HepG2 (cell line): ENCODE data around the gene PRSS16. TPM values are rescaled to one million over a fixed set of nuclear protein-coding genes. Genes with fewer than 3 reads are reported as not detected.

Experiments
- ATAC-seq: fragments of 200-7000 bp; cut with Tn5 transposase; 3 replicates; pipeline ENCODE4 v1.9.1; 2020; ENCODE audit warnings: mild to moderate bottlenecking, moderate library complexity
- BruUV-seq: library from RNA; stranded (reverse); fragments of 400-500 nt; replicated peaks from 2 replicates; lab custom pipeline; 2021; lab: Mats Ljungman, UMichigan
- CTCF ChIA-PET: fragments of 300-600 bp; formaldehyde crosslinking; extraction: SDS; loops from one replicate; lab custom pipeline; 2021; ENCODE audit warnings: low total read pairs, inconsistent platforms, low intra/inter-chr PET ratio; lab: Yijun Ruan, JAX
- POLR2A ChIA-PET: fragments of 350-600 bp; sonication (Branson Sonifier 250); formaldehyde crosslinking; loops from one replicate; lab custom pipeline; 2020; ENCODE audit warnings: antibody characterized with exemption, inconsistent platforms; lab: Yijun Ruan, JAX
- DNase-seq: peaks from one replicate; pipeline ENCODE4 v3.0.0-alpha.2; 2015; ENCODE audit warnings: low spot score
- FAIRE-seq: peaks from 3 replicates; lab custom pipeline; 2011; peaks lifted over from hg19 to GRCh38; lab: Jason Lieb, UNC
- H2AFZ ChIP-seq: one replicate; pipeline ENCODE4 v1.6.1; 2011; ENCODE audit warnings: low read length, inconsistent platforms
- H3K27ac ChIP-seq: fragments of 300-600 bp; 3 replicates; pipeline ENCODE4 v1.8.0; 2011; ENCODE audit warnings: mixed run types, mild to moderate bottlenecking, mixed read lengths, low read length, inconsistent platforms; ENCODE audit not compliant: insufficient read depth; ENCODE audit errors: extremely low read length
- H3K27me3 ChIP-seq, 2 experiments: fragments of 200-600 bp in 1 of 2; 2 replicates in 1 of 2; 3 replicates in 1 of 2; pipeline versions ENCODE4 v1.6.0 to v1.8.0; 2011; ENCODE audit warnings: low read length in 2 of 2, mild to moderate bottlenecking in 2 of 2, moderate library complexity in 2 of 2, inconsistent platforms in 1 of 2; ENCODE audit not compliant: insufficient read depth in 2 of 2, control insufficient read depth in 1 of 2
- H3K36me3 ChIP-seq, 2 experiments: fragments of 200-600 bp in 1 of 2; replicated peaks in 1 of 2; 2 replicates in 1 of 2; 3 replicates in 1 of 2; pipeline versions ENCODE4 v1.5.1 to v1.8.0; 2011; ENCODE audit warnings: low read length in 2 of 2, inconsistent platforms in 1 of 2; ENCODE audit not compliant: insufficient read depth in 2 of 2, control insufficient read depth in 1 of 2
- H3K4me1 ChIP-seq: 2 replicates; pipeline ENCODE4 v1.5.1; 2012; ENCODE audit warnings: low read length, inconsistent platforms; ENCODE audit not compliant: insufficient read depth
- H3K4me2 ChIP-seq: 2 replicates; pipeline ENCODE4 v1.6.0; 2011; ENCODE audit warnings: low read depth, low read length, inconsistent platforms
- H3K4me3 ChIP-seq, 3 experiments: fragments of 200-600 bp in 1 of 3; sonication (generic), shearing (Covaris generic) in 1 of 3; replicated peaks in 1 of 3; 2 replicates each; pipeline ENCODE4 v1.5.1; 2011 to 2016; ENCODE audit warnings: low read length in 3 of 3, inconsistent platforms in 2 of 3, low read depth in 2 of 3, mild to moderate bottlenecking in 2 of 3, control low read depth in 1 of 3, mixed read lengths in 1 of 3; ENCODE audit not compliant: insufficient read depth in 1 of 3
- H3K79me2 ChIP-seq: one replicate; pipeline ENCODE4 v1.6.1; 2011; ENCODE audit warnings: low read length, inconsistent platforms; ENCODE audit not compliant: insufficient read depth
- H3K9ac ChIP-seq: 2 replicates; pipeline ENCODE4 v1.6.0; 2011; ENCODE audit warnings: mild to moderate bottlenecking, low read depth, low read length, inconsistent platforms; ENCODE audit not compliant: insufficient read depth
- H3K9me3 ChIP-seq: 2 replicates; pipeline ENCODE4 v1.5.1; 2012; ENCODE audit warnings: mild to moderate bottlenecking, low read length
- H4K20me1 ChIP-seq: 2 replicates; pipeline ENCODE4 v1.6.0; 2011; ENCODE audit warnings: inconsistent platforms, mild to moderate bottlenecking, low read length, moderate library complexity; ENCODE audit not compliant: insufficient read depth
- ADNP ChIP-seq: sonication (generic); formaldehyde crosslinking; IDR thresholded peaks from 2 replicates; pipeline ENCODE4 v1.4.0; 2020; ENCODE audit warnings: missing genetic modification reagents
- ARID2 ChIP-seq: sonication (generic); formaldehyde crosslinking; IDR thresholded peaks from 2 replicates; pipeline ENCODE4 v1.8.1; 2022; ENCODE audit warnings: mild to moderate bottlenecking, missing genetic modification reagents, borderline replicate concordance
- FOXA3 ChIP-seq: IDR thresholded peaks from 2 replicates; pipeline ENCODE4 v1.6.1; 2016; ENCODE audit warnings: missing genetic modification reagents, missing compliant biosample characterization
- MBNL3 ChIP-seq: fragments of 250-450 bp; sonication (Bioruptor Pico); conservative IDR thresholded peaks from 2 replicates; pipeline ENCODE4 v1.8.0; 2022; ENCODE audit warnings: mild to moderate bottlenecking, inconsistent platforms
- NAIF1 ChIP-seq: sonication (generic); formaldehyde crosslinking; IDR thresholded peaks from 2 replicates; pipeline ENCODE4 v1.5.0; 2020; ENCODE audit warnings: mild to moderate bottlenecking, missing genetic modification reagents, borderline replicate concordance
- PATZ1 ChIP-seq: sonication (generic); formaldehyde crosslinking; IDR thresholded peaks from 2 replicates; pipeline ENCODE4 v1.4.0; 2020; ENCODE audit warnings: missing genetic modification reagents
- RFX3 ChIP-seq: IDR thresholded peaks from 2 replicates; pipeline ENCODE4 v1.6.1; 2016; ENCODE audit warnings: missing biosample characterization, missing genetic modification reagents
- TRAFD1 ChIP-seq: sonication (generic); formaldehyde crosslinking; IDR thresholded peaks from 2 replicates; pipeline ENCODE4 v1.5.1; 2020; ENCODE audit warnings: missing genetic modification reagents, mild to moderate bottlenecking, borderline replicate concordance
- ZNF331 ChIP-seq: sonication (generic); formaldehyde crosslinking; IDR thresholded peaks from 2 replicates; pipeline ENCODE4 v1.4.0; 2020; ENCODE audit warnings: missing genetic modification reagents
- ZNF678 ChIP-seq: sonication (generic); formaldehyde crosslinking; IDR thresholded peaks from 2 replicates; pipeline ENCODE4 v1.4.0; 2020; ENCODE audit warnings: mild to moderate bottlenecking, missing genetic modification reagents
- WGBS: methylation state at CpG from one replicate; pipeline ENCODE4 v1.1.6; 2017; ENCODE audit warnings: low lambda C conversion rate; 5-methylcytosine and 5-hydroxymethylcytosine counted together
- in situ Hi-C: cut with HindIII; loops from 2 replicates; pipeline ENCODE4 v1.10.0; 2017; ENCODE audit warnings: low pct_unique_long_range_greater_than_20kb; ENCODE audit not compliant: extremely low pct_ligation_motif_present
- intact Hi-C: fragments of 100-400 bp; cut with micrococcal nuclease; formaldehyde crosslinking; loops from one replicate; pipeline ENCODE4 v1.10.0; 2022; ENCODE audit not compliant: unreplicated experiment
- polyA plus RNA-seq, 8 experiments: library from polyadenylated mRNA; depleted of rRNA in 3 of 8; stranded (reverse) in 7 of 8; unstranded in 1 of 8; fragments of >200 nt; fragmentation: Illumina TruSeq in 4 of 8; extraction: Trizol in 4 of 8; gene quantifications; 2 replicates each; pipeline versions ENCODE4 v1.2.1 to v1.2.3, GENCODE V29; 2011 to 2016; ENCODE audit warnings: low read depth in 4 of 8, missing spikeins in 1 of 8, mixed read lengths in 1 of 8; ENCODE audit not compliant: insufficient read depth in 1 of 8
- total RNA-seq, 5 experiments: library from RNA; depleted of rRNA; stranded (reverse); fragments of >200 nt; fragmentation: Illumina TruSeq; extraction: Trizol; gene quantifications; 2 replicates each; pipeline ENCODE4 v1.2.3, GENCODE V29; 2016; ENCODE audit warnings: low read depth in 1 of 5
- TF ChIP-seq, protein P1 (sequence below): sonication (generic); formaldehyde crosslinking; IDR thresholded peaks from 2 replicates; pipeline ENCODE4 v1.4.0; 2020; ENCODE audit warnings: missing genetic modification reagents

The PRSS16 gene
- total and polyA plus RNA-seq, 2 of the 13 experiments (the other 11 are each of a cell fraction or from before 2014, with no cell fraction given): not detected

DNA sequence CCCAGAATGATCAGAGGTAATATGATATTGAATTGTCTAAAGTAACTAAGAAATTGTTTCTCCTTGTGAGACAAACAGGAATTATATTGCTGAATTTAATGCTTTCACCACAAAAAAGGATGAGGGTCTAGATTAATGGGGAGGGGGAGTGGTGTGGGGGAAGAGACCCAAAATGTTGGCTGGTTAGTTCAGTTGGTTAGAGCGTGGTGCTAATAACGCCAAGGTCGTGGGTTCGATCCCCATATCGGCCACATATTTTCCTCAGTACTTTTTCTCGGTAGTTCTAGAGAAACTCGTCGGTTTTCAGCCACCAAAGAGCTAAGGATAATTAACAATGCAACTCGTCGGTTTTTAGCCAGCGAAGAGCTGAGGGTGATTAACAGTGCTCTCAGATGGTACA is 26.3 kb downstream of the PRSS16 start:
- Histone ChIP-seq H3K4me1 (peaks cover 9% of the 10 kb centered on the region; the same call in 1 of the 2 replicates), H3K4me3 (no peak overlapping the region), H3K9me3 (no peaks in the 10 kb centered on the region), H2AFZ (no peak overlapping the region), H3K4me2 (no peak overlapping the region), H3K36me3 (no peaks in the 10 kb centered on the region), H4K20me1 (no peaks in the 10 kb centered on the region), H3K9ac (no peak overlapping the region), H3K27ac (no peak overlapping the region), H3K79me2 (no peaks in the 10 kb centered on the region), H3K27me3 (peaks cover 5 to 35% of the 10 kb centered on the region in 2 experiments; a peak in 4 of 5 replicates)
- DNase-seq: no peak
- CTCF ChIA-PET: no interaction called here
- in situ Hi-C loops (no loop called here), intact Hi-C loops (no loop called here)
- FAIRE-seq: no peak
- POLR2A ChIA-PET: no interaction called here
- ATAC-seq: no peak
- no peak for TF ChIP-seq FOXA3 (CRISPR knock-in tag)
- no peak for TF ChIP-seq ARID2 (CRISPR knock-in tag)
- BruUV-seq: no TSS peak
- 52% methylated on average over 11 of the region's 11 CpGs for WGBS

DNA sequence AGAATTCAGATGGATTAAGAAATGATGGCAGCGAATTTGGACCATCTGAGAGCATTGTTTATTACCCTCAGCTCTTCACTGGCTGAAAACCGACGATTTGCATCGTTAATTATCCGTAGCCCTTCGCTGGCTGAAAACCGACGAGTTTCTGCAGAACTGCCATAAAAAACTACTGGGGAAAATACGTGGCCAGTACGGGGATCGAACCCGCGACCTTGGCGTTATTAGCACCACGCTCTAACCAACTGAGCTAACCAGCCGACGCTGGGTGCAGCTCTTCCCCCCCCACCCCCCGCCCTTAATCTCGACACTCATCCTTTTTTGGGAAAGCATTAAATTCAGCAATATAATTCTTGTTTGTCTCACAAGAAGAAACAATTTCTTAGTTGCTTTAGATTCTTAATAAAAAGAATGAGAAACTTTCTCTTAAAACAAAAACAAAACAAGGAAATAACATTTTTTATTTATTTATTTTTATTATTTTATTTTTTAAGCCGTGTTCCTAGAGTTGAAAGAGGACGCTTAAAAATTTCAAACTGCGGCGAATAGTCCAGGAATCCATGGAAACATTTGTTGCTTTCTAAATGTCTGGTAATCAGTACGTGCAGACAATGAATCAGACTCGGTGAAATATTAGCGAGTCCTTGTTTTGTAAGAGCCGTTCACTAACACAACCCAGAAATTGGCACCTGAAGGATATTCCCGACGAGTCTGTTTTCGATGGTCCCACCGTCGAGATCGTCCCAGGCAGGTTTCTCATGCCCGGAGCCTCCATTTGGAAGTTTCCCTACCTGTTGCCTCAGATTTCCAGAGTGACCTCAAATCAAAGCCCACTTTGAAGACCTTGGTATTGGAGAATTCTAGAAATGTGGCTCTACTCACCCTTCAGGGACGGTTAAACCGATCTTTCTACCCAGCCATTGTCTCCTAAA is 27.8 kb downstream of the PRSS16 start:
- no peaks in the 10 kb centered on the region for H3K79me2 ChIP-seq
- 46% methylated on average over 36 of the region's 36 CpGs for WGBS
- ATAC-seq (no peak), DNase-seq (no peak), FAIRE-seq (no peak)
- H4K20me1 ChIP-seq: no peaks in the 10 kb centered on the region
- H2AFZ ChIP-seq: no peak overlapping the region
- ChIA-PET POLR2A (no interaction called here), CTCF (no interaction called here)
- no peak overlapping the region for H3K9ac ChIP-seq
- no peak overlapping the region for H3K4me2 ChIP-seq
- no peaks in the 10 kb centered on the region for H3K36me3 ChIP-seq
- no TSS peak for BruUV-seq
- peak; percentile 72; the same call in 1 of the 2 replicates for TF ChIP-seq PATZ1 (CRISPR knock-in tag)
- no peak for TF ChIP-seq MBNL3 (CRISPR knock-in tag)
- 0 out of 2 replicates have a peak, but pooled peaks have one; percentile 12 for TF ChIP-seq ZNF331 (CRISPR knock-in tag)
- TF ChIP-seq, protein P1, sequence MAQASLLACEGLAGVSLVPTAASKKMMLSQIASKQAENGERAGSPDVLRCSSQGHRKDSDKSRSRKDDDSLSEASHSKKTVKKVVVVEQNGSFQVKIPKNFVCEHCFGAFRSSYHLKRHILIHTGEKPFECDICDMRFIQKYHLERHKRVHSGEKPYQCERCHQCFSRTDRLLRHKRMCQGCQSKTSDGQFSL: peak; percentile 84
- 0 out of 2 replicates have a peak, but pooled peaks have one; percentile 55 for TF ChIP-seq ADNP (CRISPR knock-in tag)
- TF ChIP-seq TRAFD1 (CRISPR knock-in tag): no peak
- TF ChIP-seq ZNF678 (CRISPR knock-in tag): no peak
- TF ChIP-seq RFX3 (CRISPR knock-in tag): no peak
- no peak for TF ChIP-seq NAIF1 (CRISPR knock-in tag)
- no peak overlapping the region for H3K27ac ChIP-seq
- H3K4me3 ChIP-seq: no peak overlapping the region
- H3K4me1 ChIP-seq: peaks cover 20% of the 10 kb centered on the region
- H3K9me3 ChIP-seq: no peaks in the 10 kb centered on the region
- in situ Hi-C loops (no loop called here), intact Hi-C loops (no loop called here)
- peaks cover 5 to 35% of the 10 kb centered on the region in 2 experiments; a peak in 4 of 5 replicates for H3K27me3 ChIP-seq
